GM10266 (cell line): ENCODE measurements around the gene REXO1.
A peak's percentile ranks its signal among the peaks of the same experiment; 100 is the strongest.

Experiments used
- DNase-seq: peaks from one replicate; pipeline ENCODE4 v3.0.0; 2012; ENCODE audit errors: extremely low spot score
- TF ChIP-seq, protein P1 (sequence below): IDR thresholded peaks from 2 replicates; pipeline ENCODE4 v1.5.1; 2012; ENCODE audit warnings: mild to moderate bottlenecking, low read depth; ENCODE audit not compliant: control insufficient read depth, insufficient read depth; ENCODE audit errors: missing control alignments

REXO1 gene

DNA sequence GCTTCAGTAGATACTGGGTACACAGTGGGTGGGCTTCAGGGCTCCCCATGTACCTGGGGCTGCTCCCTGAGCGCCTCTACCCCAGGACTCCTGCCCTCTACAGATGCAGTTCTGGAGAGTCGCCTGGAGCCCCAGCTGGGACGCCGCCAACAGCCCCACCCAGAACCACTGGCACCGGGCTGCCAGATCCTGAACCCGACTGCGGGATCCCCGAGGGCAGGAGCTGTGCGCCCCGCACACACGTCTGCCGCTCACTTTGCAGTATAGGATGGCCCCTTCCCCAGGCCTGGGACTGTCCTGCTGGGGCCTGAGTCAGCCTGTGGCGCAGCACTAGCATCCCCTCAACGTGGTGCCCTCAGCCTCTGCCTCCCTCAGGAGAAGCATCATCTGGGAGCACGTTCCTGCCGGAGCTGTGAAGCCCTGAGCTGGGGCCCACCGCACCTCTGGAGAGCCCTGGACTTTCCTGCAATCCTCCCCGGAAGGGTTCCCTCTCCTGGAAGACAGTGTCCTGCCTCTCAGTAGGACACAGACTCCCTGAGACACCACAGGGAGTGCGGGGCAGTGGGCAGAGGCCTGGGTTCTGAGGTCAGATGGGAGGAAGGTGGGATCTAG, 3.7 kb downstream of the REXO1 start:
- TF ChIP-seq, protein P1, sequence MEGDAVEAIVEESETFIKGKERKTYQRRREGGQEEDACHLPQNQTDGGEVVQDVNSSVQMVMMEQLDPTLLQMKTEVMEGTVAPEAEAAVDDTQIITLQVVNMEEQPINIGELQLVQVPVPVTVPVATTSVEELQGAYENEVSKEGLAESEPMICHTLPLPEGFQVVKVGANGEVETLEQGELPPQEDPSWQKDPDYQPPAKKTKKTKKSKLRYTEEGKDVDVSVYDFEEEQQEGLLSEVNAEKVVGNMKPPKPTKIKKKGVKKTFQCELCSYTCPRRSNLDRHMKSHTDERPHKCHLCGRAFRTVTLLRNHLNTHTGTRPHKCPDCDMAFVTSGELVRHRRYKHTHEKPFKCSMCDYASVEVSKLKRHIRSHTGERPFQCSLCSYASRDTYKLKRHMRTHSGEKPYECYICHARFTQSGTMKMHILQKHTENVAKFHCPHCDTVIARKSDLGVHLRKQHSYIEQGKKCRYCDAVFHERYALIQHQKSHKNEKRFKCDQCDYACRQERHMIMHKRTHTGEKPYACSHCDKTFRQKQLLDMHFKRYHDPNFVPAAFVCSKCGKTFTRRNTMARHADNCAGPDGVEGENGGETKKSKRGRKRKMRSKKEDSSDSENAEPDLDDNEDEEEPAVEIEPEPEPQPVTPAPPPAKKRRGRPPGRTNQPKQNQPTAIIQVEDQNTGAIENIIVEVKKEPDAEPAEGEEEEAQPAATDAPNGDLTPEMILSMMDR, result no peak
- no peak for DNase-seq

DNA sequence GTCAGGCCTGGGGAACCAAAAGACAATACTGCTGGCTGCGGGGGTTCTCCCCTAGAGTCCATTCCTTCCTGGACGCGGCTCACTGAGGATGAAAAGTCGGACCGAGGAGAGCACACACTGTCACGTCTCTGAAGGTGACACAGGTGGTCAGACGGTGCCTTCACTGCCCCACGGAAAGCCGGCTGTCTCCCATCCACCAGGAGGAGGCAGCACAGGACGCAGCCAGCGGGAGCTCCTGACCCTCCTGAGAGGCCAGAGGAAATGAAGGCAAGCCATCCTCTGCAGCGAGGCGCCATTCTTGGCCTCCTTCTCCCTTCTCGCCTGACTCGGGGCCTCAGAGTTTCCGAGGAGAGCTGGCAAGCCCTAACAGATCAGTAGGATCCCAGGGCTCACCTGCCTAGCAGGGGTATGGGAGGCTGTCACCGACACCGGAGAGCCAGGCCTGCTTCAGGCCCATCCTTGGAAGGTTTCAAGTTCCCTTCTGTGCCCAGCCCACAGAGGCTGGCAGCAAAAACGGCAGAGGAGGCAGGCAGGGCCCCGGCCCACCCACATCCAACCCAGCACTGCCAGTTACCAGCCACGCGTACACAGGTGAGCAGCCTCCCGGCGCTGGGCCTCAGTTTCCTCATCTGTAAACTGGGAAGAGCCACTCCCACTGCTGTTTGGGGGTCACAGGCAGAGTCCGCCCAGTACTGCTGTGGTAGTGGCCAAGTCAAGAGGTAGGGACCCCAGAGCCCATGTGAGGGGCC, 4.5 kb downstream of the REXO1 start:
- TF ChIP-seq, protein P1, result peak; percentile 14
- DNase-seq, result no peak

DNA sequence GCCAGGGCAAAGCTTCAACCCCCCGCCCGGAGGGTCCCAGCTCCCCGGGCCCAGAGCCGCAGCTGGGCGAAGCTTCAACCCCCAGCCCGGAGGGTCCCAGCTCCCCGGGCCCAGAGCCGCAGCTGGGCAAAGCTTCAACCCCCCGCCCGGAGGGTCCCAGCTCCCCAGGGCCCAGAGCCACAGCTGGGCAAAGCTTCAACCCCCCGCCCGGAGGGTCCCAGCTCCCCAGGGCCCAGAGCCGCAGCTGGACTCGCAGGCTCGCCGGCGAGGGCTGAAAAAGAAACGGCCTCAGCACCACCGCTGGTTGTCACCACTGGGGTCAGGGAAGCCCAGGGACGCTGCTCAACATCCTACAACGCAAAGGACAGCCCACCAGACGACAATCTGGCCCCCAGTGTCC, 5.2 kb downstream of the REXO1 start:
- DNase-seq, result no peak
- TF ChIP-seq, protein P1, result no peak

DNA sequence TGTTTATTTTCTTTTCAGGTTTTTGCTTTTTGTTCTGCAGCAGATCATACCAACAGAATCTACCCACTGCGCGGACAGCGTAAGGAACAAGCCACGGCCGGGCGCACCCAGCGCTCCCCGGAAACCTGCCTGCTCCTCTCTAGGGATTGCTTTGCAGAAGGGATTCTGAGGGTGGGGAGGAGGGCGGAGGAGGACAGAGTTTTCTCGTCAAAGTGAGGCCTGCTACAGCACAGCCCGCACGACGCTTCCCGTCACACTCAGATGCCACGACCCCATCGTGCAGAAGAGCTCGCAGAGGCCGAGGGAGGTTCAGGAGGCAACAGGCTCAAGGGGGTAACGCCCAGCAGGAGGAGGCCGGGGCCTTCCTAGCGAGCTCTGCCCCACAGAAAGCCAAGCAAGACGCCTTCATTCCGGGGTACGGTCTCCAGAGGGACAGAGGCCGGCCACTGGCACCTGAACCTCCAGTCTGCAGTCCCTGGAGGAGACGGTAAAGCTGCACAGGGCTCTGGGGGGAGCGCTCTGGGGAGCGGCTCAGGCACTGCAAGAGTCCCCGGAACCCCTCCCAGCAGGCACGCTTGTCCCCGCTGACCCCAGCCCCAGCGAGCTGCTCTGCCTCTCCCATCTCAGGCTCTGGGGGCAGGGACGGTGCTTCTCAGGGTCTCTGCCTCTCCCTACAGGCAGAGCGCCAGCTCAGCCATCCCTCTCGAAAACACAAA, 6.9 kb downstream of the REXO1 start:
- TF ChIP-seq, protein P1, result no peak
- no peak for DNase-seq

DNA sequence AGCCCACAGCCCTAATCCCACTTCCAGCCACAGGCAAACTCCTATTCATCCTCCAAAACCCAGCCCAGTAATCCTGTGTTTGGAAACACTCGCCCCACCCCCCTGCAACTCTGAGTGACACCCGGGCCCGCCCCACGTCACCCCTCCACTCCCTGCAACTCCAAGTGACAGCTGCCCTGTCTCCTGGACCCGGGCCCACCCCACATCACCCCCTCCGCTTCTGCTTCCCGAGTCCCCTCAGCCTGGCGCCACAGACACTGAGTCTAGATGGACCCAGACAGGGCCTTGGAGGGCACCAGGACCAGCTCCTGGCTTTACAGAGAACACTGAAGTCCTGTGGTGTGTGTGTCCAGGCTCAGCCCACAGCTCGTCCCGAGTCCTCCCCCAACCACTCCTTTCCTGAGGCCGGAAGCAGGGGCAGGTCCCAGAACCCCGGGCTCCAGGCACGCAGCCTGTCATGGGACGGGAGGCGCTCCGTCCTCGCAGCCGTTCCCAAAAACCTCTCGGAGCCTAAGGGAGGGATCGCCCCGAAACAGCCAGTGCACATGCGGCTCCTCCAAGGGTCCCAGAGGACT, 7.7 kb downstream of the REXO1 start:
- DNase-seq, result no peak
- TF ChIP-seq, protein P1, result no peak

DNA sequence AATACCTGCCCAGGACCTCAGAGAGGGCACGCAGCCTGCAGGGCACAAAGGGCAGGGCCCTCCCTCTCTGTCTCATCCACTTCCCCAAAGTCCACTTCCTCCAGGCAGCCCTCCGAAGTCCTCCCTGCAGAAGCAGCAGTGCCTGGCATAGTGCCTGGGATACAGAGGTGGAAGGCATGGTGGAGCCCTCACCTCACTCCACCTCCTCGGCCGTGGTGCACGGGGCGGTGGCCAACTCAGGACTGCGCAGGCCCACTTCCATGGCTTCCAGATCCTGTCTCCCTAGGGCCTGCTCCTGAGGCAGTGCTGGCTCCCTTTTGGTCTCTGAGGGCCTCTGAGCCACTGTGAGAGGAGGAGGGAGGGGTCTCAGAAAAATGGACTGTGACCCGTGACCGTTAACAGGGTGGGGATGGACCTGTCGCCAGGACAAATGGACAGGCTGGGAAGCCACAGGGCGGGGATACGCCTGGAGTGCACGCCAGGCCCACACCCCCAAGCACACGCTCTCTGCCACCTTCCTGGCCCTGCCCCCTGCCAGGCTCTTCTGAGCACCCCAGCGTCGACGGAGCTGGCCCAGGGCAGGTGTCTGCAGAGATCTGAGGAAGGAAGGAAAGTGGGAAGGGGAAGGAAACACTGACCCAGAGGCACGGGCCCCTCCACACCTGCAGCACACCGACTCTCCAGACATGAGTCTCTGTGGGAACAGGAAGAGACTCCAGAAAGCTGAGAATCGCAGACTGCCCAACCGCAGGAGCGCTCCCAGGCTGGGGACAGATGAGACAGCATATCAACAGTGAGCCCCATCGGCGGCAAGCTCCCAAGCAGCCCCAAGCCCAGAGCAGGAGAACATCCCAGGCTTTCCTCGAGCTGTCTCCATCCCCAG, 8.4 kb downstream of the REXO1 start:
- no peak for DNase-seq
- TF ChIP-seq, protein P1, result no peak
